ENCODE measurements around the gene LITAFD. TPM values are rescaled to one million over a fixed set of nuclear protein-coding genes. Genes with fewer than 3 reads are reported as not detected.
"Not testable (repeated sequence)": the region's sequence is repeated elsewhere in the genome, so short reads cannot be mapped to it uniquely, and the experiment has no call there.

Gene LITAFD
- total and polyA plus RNA-seq, 4 experiments from 2014 or later = not detected

GRCh38 chr16:8867216-8867931 is 14.8 kb upstream of the LITAFD start:
- Mint-ChIP-seq H3K9me3 (peaks cover 0 to 2% (median 0%) of the 10 kb centered on the region in 8 donors), H3K36me3 (peaks cover 0 to 6% of the 10 kb centered on the region in 2 donors), H3K27me3 (no peaks in the 10 kb centered on the region), H3K27ac (peak overlapping the region; percentile 85 to 97 (median 92)), H3K4me1 (peaks cover 28 to 62% (median 47%) of the 10 kb centered on the region in 4 donors), H3K4me3 (peak overlapping the region; percentile 93 to 97 (median 94))
- H3K9me3 ChIP-seq (ENCODE audit: control insufficient read depth in 1 of 2, low read length in 2 of 2) = no peaks in the 10 kb centered on the region
- H3K27ac ChIP-seq (ENCODE audit: low read depth, low read length) = peak overlapping the region; percentile 54
- H3K36me3 ChIP-seq (ENCODE audit: insufficient read depth, low read length) = no peaks in the 10 kb centered on the region
- peak in 4 of 5 donors; percentile 18 to 35 (median 28) for DNase-seq
- no peaks in the 10 kb centered on the region for H3K27me3 ChIP-seq (ENCODE audit: insufficient read depth, low read length)
- H3K4me3 ChIP-seq (ENCODE audit: low read length in 2 of 2) = peak overlapping the region; percentile 54 to 81
- CTCF ChIA-PET (ENCODE audit: partially characterized antibody) = interaction anchor here (4.7 kb wide), 1 partner anchor 13 kb away, joined by 57 read pairs; the partner anchor contains the start of gene LITAFD
- intact Hi-C loops (cut with micrococcal nuclease) = loop anchor here (5.0 kb wide), 1 partner anchor 50 kb away; no protein-coding TSS in a partner anchor
- peaks cover 58% of the 10 kb centered on the region for H3K4me1 ChIP-seq (ENCODE audit: insufficient read depth, low read length)
- POLR2A ChIA-PET (ENCODE audit: partially characterized antibody) = interaction anchor here (0.6 to 2.3 kb wide), 9 partner anchors 13 to 224 kb away, joined by 3 to 36 read pairs (median 16); partner anchors contain the start of genes ABAT, HAPSTR1, PMM2 and TMEM186

- DNase-seq = peak in 4 of 5 donors; percentile 61 to 72 (median 68)
- Mint-ChIP-seq H3K36me3 (peaks cover 0 to 6% of the 10 kb centered on the region in 2 donors), H3K4me3 (peak overlapping the region; percentile 93 to 97 (median 94)), H3K27me3 (no peaks in the 10 kb centered on the region), H3K4me1 (peaks cover 25 to 57% (median 45%) of the 10 kb centered on the region in 4 donors), H3K27ac (peak overlapping the region; percentile 85 to 97 (median 92)), H3K9me3 (peaks cover 0 to 2% (median 0%) of the 10 kb centered on the region in 8 donors)
- intact Hi-C loops (cut with micrococcal nuclease) = loop anchor here (1.0 to 5.0 kb wide), 7 partner anchors 51 to 1877 kb away; partner anchors contain the start of genes ABAT, HAPSTR1, METTL22 and PMM2
- H3K27me3 ChIP-seq (ENCODE audit: insufficient read depth, low read length) = no peaks in the 10 kb centered on the region
- no peaks in the 10 kb centered on the region for H3K36me3 ChIP-seq (ENCODE audit: insufficient read depth, low read length)
- ChIA-PET POLR2A (ENCODE audit: partially characterized antibody) (interaction anchor here (0.6 to 2.3 kb wide), 16 partner anchors 10 to 224 kb away, joined by 3 to 36 read pairs (median 8); partner anchors contain the start of genes ABAT, HAPSTR1, PMM2 and TMEM186), CTCF (ENCODE audit: partially characterized antibody) (interaction anchor here (0.8 to 4.7 kb wide), 5 partner anchors 13 to 194 kb away, joined by 3 to 57 read pairs (median 4); partner anchors contain the start of genes ABAT and LITAFD)
- peaks cover 54% of the 10 kb centered on the region for H3K4me1 ChIP-seq (ENCODE audit: insufficient read depth, low read length)
- H3K9me3 ChIP-seq (ENCODE audit: control insufficient read depth in 1 of 2, low read length in 2 of 2) = no peaks in the 10 kb centered on the region
- peak overlapping the region; percentile 54 for H3K27ac ChIP-seq (ENCODE audit: low read depth, low read length)
- peak overlapping the region; percentile 54 to 81 for H3K4me3 ChIP-seq (ENCODE audit: low read length in 2 of 2)
These were observed 14.2 kb upstream of the LITAFD start for GRCh38 chr16:8867932-8868415.

- no peaks in the 10 kb centered on the region for H3K36me3 ChIP-seq (ENCODE audit: insufficient read depth, low read length)
- Mint-ChIP-seq H3K9me3 (peaks cover 0 to 2% (median 0%) of the 10 kb centered on the region in 8 donors), H3K4me1 (peaks cover 25 to 57% (median 45%) of the 10 kb centered on the region in 4 donors), H3K4me3 (peak within 1 kb of the TSS; percentile 93 to 97 (median 94)), H3K27me3 (no peaks in the 10 kb centered on the region), H3K36me3 (peaks cover 0 to 6% of the 10 kb centered on the region in 2 donors), H3K27ac (peak within 1 kb of the TSS; percentile 85 to 97 (median 93))
- H3K4me3 ChIP-seq (ENCODE audit: low read length in 2 of 2) = peak within 1 kb of the TSS; percentile 54 to 81
- intact Hi-C loops (cut with micrococcal nuclease) = loop anchor here (1.0 to 5.0 kb wide), 7 partner anchors 51 to 1876 kb away; partner anchors contain the start of genes ABAT, HAPSTR1, METTL22 and PMM2
- peak; percentile 71 to 80 (median 77) for DNase-seq
- POLR2A ChIA-PET (ENCODE audit: partially characterized antibody) = interaction anchor here (0.6 to 2.3 kb wide), 19 partner anchors 9 to 270 kb away, joined by 3 to 36 read pairs (median 6); partner anchors contain the start of genes ABAT, HAPSTR1, PMM2 and TMEM186
- no peaks in the 10 kb centered on the region for H3K9me3 ChIP-seq (ENCODE audit: control insufficient read depth in 1 of 2, low read length in 2 of 2)
- CTCF ChIA-PET (ENCODE audit: partially characterized antibody) = interaction anchor here (0.6 to 4.7 kb wide), 9 partner anchors 12 to 194 kb away, joined by 3 to 57 read pairs (median 3); partner anchors contain the start of genes ABAT and LITAFD
- H3K27me3 ChIP-seq (ENCODE audit: insufficient read depth, low read length) = no peaks in the 10 kb centered on the region
- H3K27ac ChIP-seq (ENCODE audit: low read depth, low read length) = peak within 1 kb of the TSS; percentile 54
- H3K4me1 ChIP-seq (ENCODE audit: insufficient read depth, low read length) = peaks cover 54% of the 10 kb centered on the region
These were observed 13.5 kb upstream of the LITAFD start, which contains the start of gene CARHSP1 for GRCh38 chr16:8868416-8869211. Gene CARHSP1, minus strand, starts transcription at chr16:8869006. Its CDS starts 9,678 bp downstream, at chr16:8859328.

GRCh38 chr16:8869212-8869987 is 12.8 kb upstream of the LITAFD start:
- no peaks in the 10 kb centered on the region for H3K36me3 ChIP-seq (ENCODE audit: insufficient read depth, low read length)
- H3K9me3 Mint-ChIP-seq = peaks cover 0 to 2% (median 0%) of the 10 kb centered on the region in 8 donors

GRCh38 chr16:8869988-8870241 is 12.2 kb upstream of the LITAFD start:
- intact Hi-C loops (cut with micrococcal nuclease) = loop anchor here (2.0 to 5.0 kb wide), 4 partner anchors 53 to 1875 kb away; partner anchors contain the start of genes ABAT and USP7
- not testable (repeated sequence) for H3K27me3 ChIP-seq (ENCODE audit: insufficient read depth, low read length); H3K27me3 Mint-ChIP-seq; H3K9me3 ChIP-seq (ENCODE audit: control insufficient read depth in 1 of 2, low read length in 2 of 2); H3K9me3 Mint-ChIP-seq; H3K27ac Mint-ChIP-seq; H3K27ac ChIP-seq (ENCODE audit: low read depth, low read length); H3K36me3 Mint-ChIP-seq; H3K4me3 ChIP-seq (ENCODE audit: low read length in 2 of 2); H3K36me3 ChIP-seq (ENCODE audit: insufficient read depth, low read length); DNase-seq
- H3K4me1 Mint-ChIP-seq = peaks cover 22 to 49% (median 40%) of the 10 kb centered on the region in 4 donors
- peaks cover 45% of the 10 kb centered on the region for H3K4me1 ChIP-seq (ENCODE audit: insufficient read depth, low read length)
- peak overlapping the region in 4 of 8 donors; percentile 15 to 44 (median 32) for H3K4me3 Mint-ChIP-seq
- ChIA-PET CTCF (ENCODE audit: partially characterized antibody) (interaction anchor here (1.4 to 4.7 kb wide), 2 partner anchors 11 to 21 kb away, joined by 3 to 57 read pairs; partner anchors contain the start of gene LITAFD), POLR2A (ENCODE audit: partially characterized antibody) (interaction anchor here (1.9 kb wide), 1 partner anchor 8 kb away, joined by 8 read pairs; no protein-coding TSS in a partner anchor)

More at GRCh38 chr16:8869212-8869987, 12.8 kb upstream of the LITAFD start:
- ChIA-PET CTCF (ENCODE audit: partially characterized antibody) (interaction anchor here (0.6 to 4.7 kb wide), 6 partner anchors 11 to 195 kb away, joined by 3 to 57 read pairs (median 4); partner anchors contain the start of genes ABAT and LITAFD), POLR2A (ENCODE audit: partially characterized antibody) (interaction anchor here (0.7 to 2.3 kb wide), 17 partner anchors 9 to 269 kb away, joined by 3 to 36 read pairs (median 7); partner anchors contain the start of genes ABAT, HAPSTR1, PMM2 and TMEM186)
- peak overlapping the region; percentile 71 to 90 (median 84) for H3K4me3 Mint-ChIP-seq
- no peaks in the 10 kb centered on the region for H3K9me3 ChIP-seq (ENCODE audit: control insufficient read depth in 1 of 2, low read length in 2 of 2)
- peaks cover 0 to 6% of the 10 kb centered on the region in 2 donors for H3K36me3 Mint-ChIP-seq
- intact Hi-C loops (cut with micrococcal nuclease) = loop anchor here (2.0 to 5.0 kb wide), 4 partner anchors 52 to 1875 kb away; partner anchors contain the start of genes ABAT and USP7
- H3K4me3 ChIP-seq (ENCODE audit: low read length in 2 of 2) = no peak overlapping the region
- peaks cover 50% of the 10 kb centered on the region for H3K4me1 ChIP-seq (ENCODE audit: insufficient read depth, low read length)
- H3K27ac ChIP-seq (ENCODE audit: low read depth, low read length) = peak overlapping the region; percentile 30
- H3K27me3 Mint-ChIP-seq = no peaks in the 10 kb centered on the region
- H3K27me3 ChIP-seq (ENCODE audit: insufficient read depth, low read length) = no peaks in the 10 kb centered on the region
- H3K4me1 Mint-ChIP-seq = peaks cover 22 to 50% (median 40%) of the 10 kb centered on the region in 4 donors
- H3K27ac Mint-ChIP-seq = peak overlapping the region; percentile 3 to 94 (median 85)
- peak in 1 of 5 donors; percentile 61 for DNase-seq
